ENCODE measurements around the gene NCAPD2.

Gene NCAPD2, protein sequence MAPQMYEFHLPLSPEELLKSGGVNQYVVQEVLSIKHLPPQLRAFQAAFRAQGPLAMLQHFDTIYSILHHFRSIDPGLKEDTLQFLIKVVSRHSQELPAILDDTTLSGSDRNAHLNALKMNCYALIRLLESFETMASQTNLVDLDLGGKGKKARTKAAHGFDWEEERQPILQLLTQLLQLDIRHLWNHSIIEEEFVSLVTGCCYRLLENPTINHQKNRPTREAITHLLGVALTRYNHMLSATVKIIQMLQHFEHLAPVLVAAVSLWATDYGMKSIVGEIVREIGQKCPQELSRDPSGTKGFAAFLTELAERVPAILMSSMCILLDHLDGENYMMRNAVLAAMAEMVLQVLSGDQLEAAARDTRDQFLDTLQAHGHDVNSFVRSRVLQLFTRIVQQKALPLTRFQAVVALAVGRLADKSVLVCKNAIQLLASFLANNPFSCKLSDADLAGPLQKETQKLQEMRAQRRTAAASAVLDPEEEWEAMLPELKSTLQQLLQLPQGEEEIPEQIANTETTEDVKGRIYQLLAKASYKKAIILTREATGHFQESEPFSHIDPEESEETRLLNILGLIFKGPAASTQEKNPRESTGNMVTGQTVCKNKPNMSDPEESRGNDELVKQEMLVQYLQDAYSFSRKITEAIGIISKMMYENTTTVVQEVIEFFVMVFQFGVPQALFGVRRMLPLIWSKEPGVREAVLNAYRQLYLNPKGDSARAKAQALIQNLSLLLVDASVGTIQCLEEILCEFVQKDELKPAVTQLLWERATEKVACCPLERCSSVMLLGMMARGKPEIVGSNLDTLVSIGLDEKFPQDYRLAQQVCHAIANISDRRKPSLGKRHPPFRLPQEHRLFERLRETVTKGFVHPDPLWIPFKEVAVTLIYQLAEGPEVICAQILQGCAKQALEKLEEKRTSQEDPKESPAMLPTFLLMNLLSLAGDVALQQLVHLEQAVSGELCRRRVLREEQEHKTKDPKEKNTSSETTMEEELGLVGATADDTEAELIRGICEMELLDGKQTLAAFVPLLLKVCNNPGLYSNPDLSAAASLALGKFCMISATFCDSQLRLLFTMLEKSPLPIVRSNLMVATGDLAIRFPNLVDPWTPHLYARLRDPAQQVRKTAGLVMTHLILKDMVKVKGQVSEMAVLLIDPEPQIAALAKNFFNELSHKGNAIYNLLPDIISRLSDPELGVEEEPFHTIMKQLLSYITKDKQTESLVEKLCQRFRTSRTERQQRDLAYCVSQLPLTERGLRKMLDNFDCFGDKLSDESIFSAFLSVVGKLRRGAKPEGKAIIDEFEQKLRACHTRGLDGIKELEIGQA (N-terminal part only)

DNA sequence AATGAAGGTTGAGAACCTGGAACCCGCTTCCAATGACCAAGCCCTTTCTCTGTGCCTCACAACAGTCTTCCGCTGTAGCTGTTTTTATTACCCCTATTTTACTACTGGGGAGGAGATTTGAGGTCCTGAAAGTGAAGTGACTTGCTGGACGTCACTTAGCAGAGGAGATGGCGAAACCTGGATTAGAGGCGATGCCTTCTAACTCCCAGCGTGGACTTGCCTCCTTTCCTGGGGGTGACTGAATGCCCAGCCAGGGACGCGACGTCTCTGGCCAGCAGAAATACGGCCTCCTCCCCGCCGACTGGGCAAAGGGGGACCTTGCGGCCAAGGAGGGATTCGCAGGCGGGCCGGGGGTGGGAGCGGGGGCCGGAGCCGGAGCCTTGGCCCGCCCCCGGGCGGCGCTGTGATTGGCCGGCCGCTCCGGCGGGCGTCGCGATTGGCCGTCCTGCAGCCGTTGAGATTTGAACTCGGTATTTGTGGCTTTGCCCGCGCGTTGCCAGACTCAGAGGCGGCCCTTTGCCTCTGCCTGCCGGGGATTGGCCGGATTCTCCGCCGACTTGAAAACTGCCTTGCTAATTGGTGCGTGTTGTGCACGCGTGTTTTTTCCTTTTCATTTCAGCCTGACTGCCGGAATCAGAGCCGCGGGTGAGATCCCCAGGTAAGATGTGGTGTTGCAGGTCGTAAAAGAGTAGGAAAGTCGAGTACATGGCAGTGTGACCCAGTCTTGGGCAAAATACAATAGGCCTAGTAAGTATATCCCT, at the start of gene NCAPD2:
NCAPD2 (plus strand) TSS at position 606 of the 761 bp plus-strand sequence. CDS start 997 bp downstream, outside the sequence.
- DNase-seq (ENCODE audit: low read depth), result peak; percentile 83

DNA sequence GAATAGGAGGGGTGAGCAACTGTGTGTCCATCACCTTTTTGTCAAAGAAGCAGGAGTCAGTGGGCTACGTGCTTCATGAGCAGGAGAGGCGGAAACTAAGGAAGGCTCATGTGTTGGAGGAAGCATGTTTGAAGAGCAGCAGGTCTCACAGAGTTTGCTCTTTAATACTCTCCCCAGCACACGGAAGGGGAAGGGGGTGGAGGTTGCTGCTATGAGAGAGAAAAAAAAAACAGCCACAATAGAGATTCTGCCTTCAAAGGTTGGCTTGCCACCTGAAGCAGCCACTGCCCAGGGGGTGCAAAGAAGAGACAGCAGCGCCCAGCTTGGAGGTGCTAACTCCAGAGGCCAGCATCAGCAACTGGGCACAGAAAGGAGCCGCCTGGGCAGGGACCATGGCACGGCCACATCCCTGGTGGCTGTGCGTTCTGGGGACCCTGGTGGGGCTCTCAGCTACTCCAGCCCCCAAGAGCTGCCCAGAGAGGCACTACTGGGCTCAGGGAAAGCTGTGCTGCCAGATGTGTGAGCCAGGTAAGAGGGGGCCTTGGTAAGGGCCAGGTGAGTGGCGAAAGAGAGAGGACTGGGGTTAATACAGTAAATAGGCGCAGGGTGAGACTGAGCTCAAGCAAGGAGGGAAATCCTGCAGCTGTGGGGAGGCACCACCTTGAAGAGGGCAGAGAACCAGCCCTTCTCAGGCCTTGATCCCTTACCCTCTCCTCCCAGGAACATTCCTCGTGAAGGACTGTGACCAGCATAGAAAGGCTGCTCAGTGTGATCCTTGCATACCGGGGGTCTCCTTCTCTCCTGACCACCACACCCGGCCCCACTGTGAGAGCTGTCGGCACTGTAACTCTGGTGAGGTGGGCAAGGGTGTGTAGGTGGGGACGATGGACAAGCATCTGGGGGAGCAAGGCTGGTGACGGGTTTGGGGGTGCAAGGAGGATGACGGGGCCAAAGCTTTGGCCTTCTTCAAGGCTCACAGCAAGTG, 48.9 kb upstream of the NCAPD2 start, which contains the start of gene CD27:
CD27 (plus strand) TSS at position 252 of the 985 bp plus-strand sequence; CDS start at position 393, 141 bp downstream.
- no peak for DNase-seq (ENCODE audit: low read depth)

DNA sequence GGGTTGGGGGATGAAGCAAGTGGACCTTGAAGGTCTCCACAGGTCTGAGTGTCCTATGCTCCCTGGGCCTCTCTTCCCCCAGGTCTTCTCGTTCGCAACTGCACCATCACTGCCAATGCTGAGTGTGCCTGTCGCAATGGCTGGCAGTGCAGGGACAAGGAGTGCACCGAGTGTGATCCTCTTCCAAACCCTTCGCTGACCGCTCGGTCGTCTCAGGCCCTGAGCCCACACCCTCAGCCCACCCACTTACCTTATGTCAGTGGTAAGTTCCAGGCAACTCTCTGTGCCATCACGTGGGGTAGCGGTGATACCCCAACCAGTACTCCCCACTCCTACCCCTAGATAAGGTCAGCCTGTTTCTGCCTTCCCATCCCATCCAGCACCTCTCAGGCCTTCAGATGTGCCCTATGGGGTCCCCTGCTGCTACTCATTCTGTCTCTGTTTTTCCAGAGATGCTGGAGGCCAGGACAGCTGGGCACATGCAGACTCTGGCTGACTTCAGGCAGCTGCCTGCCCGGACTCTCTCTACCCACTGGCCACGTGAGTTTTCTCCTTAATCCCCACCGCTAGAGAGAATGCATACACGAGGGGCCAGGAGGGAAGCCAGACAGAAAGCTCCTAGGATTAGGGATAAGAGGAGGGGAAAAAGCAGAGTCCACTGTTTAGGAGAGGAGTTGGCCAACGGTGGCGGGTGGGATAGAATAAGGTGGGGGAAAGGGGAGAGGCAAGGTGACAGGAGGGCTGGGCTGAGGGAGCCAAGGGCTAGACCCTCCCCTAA, 43.6 kb upstream of the NCAPD2 start:
- DNase-seq (ENCODE audit: low read depth), result no peak

DNA sequence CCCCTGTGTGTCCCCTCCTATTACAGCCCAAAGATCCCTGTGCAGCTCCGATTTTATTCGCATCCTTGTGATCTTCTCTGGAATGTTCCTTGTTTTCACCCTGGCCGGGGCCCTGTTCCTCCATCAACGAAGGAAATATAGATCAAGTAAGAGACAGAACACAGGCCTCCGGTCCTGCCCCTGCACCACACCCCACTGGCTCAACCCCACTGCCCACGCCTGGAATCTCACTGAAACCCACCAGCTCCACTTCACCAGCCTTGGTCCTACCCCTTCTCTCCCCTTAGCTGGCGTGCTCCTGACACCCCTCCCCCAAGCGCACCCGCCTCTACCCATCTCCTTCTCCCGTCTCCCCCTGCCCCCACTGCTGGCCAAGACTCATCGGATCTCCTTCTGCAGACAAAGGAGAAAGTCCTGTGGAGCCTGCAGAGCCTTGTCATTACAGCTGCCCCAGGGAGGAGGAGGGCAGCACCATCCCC, 43.0 kb upstream of the NCAPD2 start:
- DNase-seq (ENCODE audit: low read depth), result no peak

DNA sequence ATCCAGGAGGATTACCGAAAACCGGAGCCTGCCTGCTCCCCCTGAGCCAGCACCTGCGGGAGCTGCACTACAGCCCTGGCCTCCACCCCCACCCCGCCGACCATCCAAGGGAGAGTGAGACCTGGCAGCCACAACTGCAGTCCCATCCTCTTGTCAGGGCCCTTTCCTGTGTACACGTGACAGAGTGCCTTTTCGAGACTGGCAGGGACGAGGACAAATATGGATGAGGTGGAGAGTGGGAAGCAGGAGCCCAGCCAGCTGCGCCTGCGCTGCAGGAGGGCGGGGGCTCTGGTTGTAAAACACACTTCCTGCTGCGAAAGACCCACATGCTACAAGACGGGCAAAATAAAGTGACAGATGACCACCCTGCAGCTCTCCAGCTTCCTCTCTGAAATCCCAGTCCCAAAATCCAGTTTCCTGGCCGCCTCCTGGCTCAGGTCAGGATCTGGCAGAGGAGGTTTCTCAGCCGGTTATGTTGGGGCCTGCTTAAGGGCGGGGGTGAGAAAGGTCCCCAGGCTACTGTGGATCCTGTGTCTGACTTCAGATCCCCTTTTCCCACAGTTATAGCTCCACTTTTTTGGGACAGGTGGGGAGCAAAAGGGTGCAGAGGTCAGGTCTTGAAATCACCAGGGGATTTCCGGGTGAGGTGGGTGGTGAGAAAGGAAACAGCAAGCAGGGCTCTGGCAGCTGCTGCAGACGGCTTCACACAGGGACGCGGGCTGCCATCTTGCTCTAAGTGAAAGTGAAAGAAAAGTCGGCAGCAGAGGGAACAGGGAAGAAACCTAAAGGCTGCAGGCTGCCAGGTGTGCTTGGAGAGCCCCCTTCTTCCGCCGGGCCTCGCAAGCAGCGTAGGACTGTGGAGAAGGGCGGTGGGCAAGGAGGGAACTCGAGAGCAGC, 42.3 kb upstream of the NCAPD2 start, which contains the start of gene TAPBPL:
TAPBPL (plus strand) TSS at position 695 of the 897 bp plus-strand sequence. CDS start 207 bp downstream, outside the sequence.
- peak; percentile 46 for DNase-seq (ENCODE audit: low read depth)

DNA sequence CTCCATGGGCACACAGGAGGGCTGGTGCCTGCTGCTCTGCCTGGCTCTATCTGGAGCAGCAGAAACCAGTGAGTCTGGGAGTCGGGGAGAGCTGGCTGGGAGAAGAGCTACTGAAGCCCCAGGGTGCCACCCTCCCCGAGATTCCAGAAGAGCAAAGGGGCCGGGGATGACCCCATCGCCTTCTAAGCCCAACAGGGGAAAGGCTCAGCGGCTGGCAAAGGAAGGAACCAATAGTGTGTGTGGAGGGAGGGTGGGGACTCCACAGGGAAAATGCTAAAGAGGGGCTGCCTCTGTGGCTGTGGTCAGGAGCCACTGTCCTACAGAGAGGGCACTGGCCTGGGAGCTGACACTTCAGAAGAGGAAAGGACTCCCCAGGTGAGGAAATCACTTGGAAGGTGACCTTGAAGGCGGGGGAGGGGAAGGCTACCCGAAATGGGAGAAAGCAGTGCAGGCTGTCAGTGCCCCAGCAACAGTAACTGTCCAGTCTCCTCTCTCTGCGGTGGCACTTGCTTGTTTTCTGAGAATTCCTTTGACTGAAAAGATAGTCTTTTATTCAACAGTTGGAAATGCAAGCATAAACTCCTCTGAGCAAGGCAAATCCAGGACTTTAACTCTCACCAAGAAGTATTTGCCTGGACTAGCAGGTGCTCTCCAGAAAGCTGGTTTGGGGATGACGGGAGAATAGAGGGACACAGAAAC, 41.5 kb upstream of the NCAPD2 start:
- DNase-seq (ENCODE audit: low read depth), result no peak

DNA sequence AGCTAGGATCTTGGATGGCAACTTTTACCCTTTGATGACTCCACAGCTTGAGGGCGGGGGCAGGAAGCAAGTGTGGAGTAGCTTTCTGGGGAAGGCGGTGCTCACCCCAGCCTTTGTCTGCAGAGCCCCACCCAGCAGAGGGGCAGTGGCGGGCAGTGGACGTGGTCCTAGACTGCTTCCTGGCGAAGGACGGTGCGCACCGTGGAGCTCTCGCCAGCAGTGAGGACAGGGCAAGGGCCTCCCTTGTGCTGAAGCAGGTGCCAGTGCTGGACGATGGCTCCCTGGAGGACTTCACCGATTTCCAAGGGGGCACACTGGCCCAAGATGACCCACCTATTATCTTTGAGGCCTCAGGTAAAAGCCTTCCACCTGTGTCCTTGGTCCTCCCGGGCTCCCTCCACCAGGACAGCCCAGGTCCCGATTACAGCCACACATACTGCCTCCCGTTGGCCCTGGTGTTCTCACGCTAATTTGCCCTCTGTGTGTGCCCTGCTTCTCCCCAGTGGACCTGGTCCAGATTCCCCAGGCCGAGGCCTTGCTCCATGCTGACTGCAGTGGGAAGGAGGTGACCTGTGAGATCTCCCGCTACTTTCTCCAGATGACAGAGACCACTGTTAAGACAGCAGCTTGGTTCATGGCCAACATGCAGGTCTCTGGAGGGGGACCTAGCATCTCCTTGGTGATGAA, 40.8 kb upstream of the NCAPD2 start:
- DNase-seq (ENCODE audit: low read depth), result no peak

DNA sequence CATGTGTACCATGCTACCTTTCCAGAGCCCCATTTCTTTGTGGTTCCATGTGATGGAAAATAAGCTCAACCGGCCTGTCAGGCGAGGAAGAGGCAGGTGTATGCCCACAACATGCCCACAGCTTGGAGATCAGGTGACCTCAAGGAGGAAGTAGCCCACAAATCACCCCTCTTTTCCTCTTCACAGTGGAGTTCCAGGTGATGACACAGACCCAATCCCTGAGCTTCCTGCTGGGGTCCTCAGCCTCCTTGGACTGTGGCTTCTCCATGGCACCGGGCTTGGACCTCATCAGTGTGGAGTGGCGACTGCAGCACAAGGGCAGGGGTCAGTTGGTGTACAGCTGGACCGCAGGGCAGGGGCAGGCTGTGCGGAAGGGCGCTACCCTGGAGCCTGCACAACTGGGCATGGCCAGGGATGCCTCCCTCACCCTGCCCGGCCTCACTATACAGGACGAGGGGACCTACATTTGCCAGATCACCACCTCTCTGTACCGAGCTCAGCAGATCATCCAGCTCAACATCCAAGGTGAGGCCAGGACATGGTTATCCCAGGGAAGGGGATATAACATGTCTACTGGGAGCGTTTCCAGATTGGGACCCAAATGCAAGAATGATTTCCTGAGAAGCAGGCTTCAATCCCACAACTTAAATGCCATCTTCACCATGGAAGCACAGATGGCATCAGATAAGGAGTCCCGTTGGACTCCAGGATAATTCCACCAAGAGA, 36.5 kb upstream of the NCAPD2 start:
- no peak for DNase-seq (ENCODE audit: low read depth)

DNA sequence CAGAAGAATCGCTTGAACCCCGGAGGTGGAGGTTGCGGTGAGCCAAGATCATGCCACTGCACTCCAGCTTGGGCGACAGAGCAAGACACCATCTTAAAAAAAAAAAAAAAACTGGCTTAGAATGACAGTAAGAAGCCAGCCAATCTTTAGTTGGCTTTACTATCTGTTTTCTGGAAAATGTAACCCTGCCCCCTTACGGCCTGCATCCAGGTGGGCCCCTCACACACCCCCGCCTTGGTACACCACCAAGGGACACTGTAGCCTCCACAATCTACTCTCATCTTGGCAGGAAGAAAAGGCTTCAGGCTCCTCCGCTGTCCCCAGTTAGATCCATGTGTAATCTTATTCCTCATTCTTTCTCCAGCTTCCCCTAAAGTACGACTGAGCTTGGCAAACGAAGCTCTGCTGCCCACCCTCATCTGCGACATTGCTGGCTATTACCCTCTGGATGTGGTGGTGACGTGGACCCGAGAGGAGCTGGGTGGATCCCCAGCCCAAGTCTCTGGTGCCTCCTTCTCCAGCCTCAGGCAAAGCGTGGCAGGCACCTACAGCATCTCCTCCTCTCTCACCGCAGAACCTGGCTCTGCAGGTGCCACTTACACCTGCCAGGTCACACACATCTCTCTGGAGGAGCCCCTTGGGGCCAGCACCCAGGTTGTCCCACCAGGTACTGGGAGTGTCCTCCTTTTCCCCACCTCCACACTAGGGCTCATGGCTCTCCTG, 35.5 kb upstream of the NCAPD2 start:
- DNase-seq (ENCODE audit: low read depth), result no peak

DNA sequence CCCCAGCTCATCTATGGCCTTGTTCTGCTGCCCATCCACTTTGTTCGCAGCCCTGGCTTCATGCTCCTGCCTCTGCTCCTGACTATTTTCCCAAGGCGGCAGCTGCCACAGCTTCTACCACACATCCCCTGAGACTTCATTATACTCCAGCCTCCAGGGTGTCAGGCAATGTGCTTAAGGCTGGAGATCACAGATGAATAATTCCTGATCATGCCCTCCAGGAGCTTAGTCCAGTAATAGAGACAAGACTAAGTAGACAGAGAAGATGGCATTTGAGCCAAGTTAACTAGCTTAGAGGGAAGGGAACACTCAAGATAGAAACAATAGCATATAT, 34.9 kb upstream of the NCAPD2 start:
- no peak for DNase-seq (ENCODE audit: low read depth)

DNA sequence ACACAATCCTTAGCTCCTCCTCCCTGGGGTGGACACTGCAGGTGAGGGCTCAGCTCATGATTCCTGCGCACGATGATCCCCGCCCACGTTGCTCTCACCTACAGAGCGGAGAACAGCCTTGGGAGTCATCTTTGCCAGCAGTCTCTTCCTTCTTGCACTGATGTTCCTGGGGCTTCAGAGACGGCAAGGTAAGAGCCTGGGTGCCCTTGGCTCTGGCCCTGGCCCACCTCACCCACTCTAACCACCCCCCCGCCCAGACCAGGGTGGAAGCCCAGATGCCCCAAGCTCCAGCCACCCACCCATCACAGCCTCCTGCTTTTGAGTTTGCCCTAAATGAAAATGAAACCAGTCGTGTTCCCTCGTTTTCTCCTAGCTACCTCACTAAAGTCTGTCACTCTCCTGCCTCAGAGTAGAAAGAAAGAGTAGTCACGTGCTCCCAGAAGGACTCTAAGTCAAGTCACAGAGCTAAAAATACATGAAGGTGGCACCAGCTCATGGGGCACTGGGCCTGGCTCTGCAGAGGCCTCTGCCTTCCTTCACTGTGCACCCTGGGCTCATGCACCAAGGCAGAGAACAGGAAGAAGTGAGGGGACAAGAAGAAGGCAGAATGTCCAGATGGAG, 33.0 kb upstream of the NCAPD2 start:
- DNase-seq (ENCODE audit: low read depth), result no peak

DNA sequence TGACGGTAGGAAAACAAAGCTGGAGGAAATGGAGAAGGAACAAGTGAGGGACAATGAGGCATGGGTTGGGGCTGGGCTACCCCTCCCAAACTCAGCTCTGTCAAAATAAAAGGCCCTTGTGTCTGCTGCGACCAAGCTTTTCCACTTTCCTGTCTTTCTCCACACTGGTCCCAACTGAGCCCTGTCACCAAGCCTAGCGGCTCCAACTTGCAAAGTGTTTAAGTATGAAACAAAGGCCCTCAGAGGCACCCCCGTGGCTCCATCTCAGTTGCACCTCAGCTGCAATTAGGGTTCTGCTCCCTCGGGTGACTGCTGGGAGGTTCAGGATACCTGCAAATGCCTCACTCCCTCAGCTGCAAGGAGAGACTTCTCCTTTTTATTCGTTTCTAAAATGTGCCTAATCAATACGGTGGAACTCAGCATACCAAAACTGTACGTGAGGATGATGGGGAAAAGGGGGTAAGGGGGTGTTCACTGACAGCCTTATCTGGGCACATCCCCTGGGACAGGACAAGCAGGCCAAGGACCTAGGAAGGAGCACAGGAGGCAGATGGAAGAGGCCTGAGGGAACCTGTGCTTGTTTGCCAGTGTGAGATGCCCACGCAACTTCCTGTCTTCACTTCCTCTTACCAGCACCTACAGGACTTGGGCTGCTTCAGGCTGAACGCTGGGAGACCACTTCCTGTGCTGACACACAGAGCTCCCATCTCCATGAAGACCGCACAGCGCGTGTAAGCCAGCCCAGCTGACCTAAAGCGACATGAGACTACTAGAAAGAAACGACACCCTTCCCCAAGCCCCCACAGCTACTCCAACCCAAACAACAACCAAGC, 32.3 kb upstream of the NCAPD2 start:
- DNase-seq (ENCODE audit: low read depth), result peak; percentile 57

DNA sequence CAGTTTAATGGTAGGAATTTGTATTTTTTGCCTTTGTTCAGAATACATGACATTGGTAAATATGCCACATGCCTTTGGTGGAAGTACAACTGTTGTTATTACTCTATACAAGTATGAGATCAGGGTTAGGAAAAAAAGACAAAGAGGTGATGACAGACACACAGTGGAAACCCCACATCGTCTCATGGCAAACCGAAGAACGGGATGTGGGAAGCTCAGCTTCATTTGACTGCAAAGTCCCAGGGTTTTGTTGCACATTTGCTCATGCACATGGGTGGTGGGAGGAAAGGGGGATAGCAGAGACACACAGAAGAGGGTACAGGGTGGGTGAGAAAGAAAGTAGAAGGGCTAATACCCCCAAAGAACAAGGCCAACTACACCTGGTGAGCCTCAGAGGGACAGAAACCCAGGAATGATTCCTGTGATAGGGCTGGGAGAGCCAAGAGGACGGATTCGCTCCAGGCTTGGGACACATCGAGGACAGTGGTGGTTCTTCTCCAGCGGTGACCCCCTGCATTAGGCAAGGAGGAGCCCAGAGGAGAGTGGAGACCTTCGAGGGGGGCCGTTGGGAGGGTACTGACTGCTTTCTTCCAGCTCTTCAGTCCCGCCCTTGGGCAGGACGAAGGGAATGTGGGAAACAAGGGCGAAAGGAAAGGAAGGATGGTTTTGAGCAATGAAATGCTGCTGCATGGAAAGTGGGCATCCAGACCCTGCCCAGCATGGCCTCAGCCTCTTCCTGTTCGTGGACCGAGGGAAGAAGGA, 31.5 kb upstream of the NCAPD2 start:
- DNase-seq (ENCODE audit: low read depth), result no peak
